HG02938 (cell line): ENCODE measurements around the gene TIPIN.
A peak's percentile ranks its signal among the peaks of the same experiment; 100 is the strongest.
"Not testable (repeated sequence)": the region's sequence is repeated elsewhere in the genome, so short reads cannot be mapped to it uniquely, and the experiment has no call there.

Experiments
- ATAC-seq: cut with Tn5 transposase; IDR thresholded peaks from one replicate; pipeline ENCODE4 v1.9.1; 2021; ENCODE audit warnings: mild to moderate bottlenecking, moderate library complexity; ENCODE audit not compliant: unreplicated experiment

Gene TIPIN

DNA sequence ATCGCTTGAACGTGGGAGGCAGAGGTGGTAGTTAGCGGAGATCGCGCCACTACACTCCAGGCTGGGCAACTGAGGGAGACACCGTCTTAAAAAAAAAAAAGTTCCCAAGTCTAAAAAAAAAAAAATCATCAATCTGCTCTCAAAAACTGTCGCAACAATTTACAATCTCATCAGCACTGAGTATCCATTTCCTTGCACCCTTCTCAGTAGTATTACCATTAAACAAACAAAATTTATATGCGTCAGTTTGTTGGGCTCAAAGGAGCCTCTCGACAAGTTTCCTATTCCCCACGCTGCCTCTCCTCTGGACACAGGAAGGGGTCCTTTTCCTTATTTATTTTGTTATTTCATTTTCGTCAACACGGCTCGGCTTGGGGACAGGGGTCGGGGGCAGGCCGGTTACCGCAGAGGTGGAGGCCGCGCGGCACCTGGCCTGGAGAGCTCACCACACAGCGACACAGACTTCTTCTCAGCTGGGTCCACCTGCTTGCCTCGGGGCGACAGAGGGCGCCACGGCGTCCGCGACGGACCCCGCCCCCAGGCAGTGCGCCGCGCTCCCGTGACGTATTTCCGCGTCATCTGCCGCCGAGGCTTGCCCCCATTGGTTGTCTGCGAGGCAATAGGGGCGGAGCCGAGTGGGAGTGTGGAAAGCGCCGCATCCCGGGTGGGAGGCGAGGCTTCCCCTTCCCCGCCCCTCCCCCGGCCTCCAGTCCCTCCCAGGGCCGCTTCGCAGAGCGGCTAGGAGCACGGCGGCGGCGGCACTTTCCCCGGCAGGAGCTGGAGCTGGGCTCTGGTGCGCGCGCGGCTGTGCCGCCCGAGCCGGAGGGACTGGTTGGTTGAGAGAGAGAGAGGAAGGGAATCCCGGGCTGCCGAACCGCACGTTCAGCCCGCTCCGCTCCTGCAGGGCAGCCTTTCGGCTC lies 30.0 kb upstream of the TIPIN start, which contains the start of gene MAP2K1:
MAP2K1 (plus strand) TSS at position 709 of the 920 bp plus-strand sequence. CDS start 436 bp downstream, outside the sequence.
- peak; percentile 70 for ATAC-seq

DNA sequence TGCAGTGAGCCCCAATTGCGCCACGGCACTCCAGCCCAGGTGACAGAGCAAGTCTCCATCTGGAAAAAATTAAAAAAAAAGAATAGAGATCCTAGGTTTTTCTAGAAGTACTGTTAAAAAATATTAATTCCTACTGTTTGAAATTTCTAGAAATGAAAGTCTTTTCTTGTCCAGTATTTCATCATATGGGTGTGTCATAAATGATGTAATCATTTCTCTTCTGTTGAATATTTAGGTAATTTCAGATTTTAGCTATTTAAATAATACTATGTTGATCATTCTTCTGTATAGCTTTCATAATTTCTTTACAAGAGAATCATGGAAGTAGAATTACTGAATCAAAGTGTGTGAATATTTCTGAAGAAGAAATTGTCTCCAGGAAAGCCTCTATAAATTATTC lies 24.9 kb upstream of the TIPIN start:
- not testable (repeated sequence) for ATAC-seq

DNA sequence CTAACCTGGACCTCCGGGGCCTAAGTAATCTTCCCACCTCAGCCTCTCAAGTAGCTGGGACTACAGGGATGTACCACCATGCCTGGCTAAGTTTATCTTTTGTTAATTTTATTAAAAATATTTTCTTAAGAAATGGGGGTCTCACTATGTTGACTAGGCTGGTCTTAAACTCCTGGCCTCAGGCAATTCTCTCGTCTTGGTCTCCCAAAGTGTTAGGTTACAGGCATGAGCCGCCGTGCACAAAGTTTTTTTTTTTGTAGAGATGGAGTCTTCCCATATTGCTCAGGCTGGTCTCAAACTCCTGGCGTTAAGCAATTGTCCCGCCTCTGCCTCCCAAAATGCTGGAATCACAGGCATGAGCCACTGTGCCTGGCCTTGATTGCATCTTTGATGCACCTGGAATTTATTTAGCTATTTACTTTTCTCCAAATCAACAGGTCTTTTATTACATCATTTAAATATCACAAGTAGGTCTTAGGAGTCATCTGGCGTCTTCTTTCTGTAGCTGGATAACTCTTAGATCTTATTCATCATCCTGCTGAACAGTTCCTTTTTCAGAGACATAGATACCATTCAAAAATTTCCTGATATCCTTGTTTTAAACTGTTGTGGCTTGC lies 22.4 kb upstream of the TIPIN start:
- ATAC-seq: no peak

DNA sequence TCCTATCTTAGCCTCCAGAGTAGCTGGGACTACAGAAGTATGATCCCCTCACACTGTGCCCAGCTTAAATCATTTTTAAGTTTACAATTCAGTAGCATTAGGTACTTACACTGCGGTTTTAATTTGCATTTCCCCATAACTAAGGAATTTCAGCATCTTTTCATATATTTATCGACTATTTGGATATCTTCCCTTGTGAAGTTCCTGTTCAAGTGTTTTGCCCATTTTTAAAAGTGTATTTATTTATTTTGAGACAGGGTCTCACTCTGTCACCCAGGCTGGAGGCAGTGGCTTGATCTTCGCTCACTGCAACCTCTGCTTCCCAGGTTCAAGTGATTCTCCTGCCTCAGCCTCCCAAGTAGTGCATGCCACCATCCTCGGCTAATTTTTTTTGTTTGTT lies 17.7 kb upstream of the TIPIN start:
- no peak for ATAC-seq

DNA sequence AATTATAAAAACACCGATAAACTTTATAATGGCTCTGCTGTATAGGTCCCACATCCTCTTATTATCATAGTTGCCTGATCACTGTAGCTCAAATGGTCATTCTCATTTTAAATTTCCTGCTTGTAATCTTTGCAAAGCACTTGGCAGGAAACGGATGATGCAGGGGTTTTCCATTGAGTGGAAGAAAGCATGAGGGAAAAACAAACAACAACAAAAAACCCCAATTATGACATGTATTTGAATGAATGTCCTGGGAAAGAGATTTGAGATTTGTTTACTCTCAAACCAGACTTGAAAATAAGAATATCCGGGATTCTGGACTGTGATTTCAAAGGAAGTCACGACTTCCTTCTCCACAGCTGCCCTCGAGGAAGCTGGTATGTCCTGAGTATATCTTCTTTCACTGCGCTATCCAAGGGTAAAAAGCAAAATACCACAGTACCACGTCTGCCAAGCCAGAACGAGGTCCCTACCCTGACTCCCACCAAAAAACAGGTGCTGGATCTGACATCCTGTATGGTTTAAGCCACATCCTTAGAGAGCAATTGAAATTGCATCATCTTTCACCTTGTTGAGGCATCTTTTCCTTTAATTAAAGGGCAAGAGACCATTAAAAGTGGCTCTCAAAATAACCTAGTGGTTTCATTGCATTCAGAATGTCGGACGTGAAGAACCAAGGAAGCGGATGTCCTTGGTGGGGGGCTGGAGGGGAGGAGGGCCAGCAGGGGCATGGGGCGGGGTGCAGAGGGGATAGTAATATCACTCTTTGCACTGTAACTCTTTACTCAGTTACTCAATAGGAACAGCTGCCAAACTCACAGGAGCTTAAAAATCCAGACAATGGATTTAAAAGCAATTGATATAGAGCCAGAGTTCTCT lies 13.5 kb upstream of the TIPIN start:
- ATAC-seq: no peak

DNA sequence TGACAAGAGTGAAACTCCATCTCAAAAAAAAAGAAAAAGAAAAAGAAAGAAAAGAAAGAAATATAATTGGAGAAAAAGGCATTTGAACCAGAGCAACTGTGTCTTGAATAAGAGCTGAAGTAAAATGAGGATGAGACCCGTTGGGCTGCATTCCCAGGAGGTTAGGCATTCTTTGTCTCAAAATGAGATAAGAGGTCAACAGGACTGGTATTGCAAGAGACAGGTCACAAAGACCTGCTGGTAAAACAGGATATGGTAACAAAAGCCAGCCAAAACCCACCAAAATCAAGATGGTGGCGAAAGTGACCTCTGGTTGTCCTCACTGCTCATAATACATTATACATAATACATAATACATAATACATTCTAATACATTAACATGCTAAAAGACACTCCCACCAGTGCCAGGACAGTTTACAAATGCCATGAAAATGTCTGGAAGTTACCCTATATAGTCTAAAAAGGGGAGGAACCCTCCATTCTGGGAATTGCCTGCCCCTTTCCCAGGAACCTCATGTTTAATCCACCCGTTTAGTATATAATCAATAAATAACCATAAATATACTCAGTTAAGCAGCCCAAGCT lies 8.6 kb upstream of the TIPIN start:
- ATAC-seq: no peak

DNA sequence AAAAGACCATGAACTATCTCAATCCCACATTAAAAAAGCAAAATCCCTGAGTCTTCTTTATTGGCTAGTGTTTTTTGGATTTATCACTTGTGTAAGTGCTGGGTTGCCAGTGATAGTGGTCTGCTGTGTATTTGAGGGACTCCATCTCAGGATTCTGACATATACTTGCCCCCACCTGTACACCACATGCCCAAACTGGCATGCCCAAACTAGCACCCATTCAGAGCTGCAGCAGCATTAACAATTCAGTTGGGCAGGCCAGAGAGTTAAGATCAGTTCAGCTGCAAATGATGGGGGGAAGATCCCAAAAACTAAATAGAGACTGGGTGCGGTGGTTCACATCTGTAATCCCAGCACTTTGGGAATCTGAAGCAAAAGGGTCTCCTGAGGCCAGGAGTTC lies 6.3 kb upstream of the TIPIN start:
- ATAC-seq: no peak

DNA sequence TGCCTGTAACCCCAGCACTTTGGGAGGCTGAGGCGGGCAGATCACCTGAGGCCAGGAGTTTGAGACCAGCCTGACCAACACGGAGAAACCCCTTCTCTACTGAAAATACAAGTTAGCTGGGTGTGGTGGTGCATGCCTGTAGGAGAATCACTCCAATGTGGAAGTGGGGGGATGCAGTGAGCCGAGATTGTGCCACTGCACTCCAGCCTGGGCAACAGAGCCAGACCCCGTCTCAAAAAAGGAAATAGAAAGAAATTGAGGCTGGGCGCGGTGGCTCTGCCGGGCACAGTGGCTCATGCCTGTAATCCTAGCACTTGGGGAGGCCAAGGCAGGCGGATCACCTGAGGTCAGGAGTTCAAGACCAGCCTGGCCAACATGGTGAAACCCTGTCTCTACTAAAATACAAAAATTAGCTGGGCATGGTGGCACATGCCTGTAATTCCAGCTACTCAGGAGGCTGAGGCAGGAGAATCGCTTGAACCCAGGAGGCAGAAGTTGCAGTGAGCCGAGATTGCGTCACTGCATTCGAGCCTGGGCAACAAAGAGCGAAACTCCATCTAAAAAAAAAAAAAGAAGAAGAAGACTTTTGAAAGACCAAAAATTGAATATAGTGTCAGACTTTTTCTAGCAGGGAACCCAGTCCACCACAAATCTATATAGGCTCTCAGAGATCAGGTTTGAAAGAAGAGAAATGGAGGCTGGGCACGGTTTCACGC lies 5.4 kb upstream of the TIPIN start:
- not testable (repeated sequence) for ATAC-seq

DNA sequence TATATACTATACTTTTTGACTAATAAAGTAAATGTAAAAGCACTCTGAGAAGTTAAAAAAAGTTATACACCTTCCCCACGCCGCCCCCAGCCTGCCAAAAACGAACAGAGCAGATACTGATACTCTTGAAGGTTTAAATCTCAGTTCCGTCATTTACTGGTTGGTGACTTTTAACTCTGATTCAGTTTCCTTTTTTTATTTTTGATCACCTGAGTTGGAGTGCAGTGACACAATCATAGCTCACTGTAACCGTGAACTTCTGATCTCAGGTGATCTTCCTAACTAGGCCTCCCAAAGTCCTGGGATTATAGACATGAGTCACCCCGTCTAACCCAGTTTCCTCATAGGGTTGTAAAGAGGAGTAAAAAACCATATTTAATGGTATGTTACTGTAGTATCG lies 3.3 kb upstream of the TIPIN start:
- no peak for ATAC-seq

DNA sequence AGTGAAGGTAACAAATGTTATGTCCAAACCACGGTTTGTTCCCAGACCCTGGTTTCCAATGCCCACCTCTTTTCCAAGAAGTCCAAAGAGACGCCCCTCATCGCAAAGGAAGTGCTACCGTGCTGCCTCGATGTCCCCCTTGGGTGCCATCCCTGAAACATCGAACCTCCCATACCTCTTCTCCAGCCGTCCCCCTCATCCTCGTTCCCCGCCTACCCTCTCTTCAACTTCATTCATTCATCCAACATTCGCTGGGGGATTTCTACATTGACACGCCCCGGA lies 467 bp downstream of the TIPIN start:
- no peak for ATAC-seq

DNA sequence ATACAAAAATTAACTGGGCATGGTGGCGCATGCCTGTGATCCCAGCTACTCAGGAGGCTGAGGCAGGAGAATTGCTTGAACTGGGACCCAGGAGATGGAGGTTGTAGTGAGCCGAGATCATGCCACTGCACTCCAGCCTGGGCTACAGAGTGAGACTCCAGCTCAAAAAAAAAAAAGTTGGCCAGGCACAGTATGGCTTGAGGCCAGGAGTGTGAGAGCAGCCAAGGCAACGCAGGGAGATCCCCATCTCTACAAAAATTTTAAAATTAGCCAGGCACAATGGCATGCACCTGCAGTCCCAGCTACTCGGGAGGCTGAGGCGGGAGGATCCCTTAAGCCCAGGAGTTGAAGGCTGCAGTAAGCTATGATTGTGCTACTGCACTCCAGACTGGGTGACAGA lies 8.0 kb downstream of the TIPIN start:
- not testable (repeated sequence) for ATAC-seq

DNA sequence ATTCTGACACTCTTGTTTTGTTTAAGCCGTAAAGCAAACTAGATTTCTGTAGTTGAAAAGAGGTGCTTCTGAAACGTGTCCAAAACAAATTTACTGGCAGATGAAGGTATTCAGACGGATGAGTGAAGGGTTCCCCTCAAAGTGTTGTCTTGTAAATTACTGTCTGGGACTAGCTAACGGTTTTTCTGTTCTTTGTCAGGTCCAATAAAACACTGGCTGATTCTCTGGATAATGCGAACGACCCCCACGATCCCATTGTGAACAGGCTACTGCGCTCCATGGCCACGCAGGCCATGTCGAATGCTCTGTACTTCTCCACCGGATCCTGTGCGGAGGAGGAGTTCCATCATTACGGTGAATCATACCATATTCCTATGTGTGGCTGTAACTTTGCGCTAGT lies 27.7 kb downstream of the TIPIN start:
- no peak for ATAC-seq

DNA sequence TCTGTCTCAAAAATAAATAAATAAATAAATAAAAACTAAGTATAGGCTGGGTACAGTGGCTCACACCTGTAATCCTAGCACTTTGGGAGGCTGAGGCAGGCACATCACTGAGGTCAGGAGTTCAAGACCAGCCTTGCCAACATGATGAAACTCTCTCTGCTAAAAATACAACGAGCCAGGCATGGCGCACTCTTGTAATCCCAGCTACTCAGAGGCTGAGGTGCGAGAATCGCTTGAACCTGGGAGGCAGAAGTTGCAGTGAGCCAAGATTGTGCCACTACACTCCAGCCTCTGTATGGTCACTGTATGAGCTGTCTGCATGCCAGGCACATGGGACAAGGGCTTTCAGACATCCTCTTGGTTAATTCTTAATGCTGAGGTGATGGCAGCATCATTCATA lies 28.7 kb downstream of the TIPIN start:
- no peak for ATAC-seq

DNA sequence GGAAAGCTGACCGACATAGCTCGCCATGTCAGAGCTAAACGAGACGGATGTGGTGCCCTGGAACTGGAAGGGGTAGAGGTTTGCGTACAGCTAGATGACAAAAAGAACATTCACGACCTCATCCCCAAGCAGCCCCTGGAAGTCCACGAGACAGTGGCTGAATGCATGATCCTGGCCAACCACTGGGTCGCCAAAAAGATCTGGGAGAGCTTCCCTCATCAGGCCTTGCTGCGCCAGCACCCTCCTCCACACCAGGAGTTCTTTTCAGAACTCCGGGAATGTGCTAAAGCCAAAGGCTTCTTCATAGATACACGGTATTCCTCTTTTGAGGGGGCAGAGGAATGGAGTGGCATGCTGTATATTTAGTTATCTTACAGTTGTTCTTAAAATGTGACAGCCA lies 30.4 kb downstream of the TIPIN start:
- ATAC-seq: no peak

DNA sequence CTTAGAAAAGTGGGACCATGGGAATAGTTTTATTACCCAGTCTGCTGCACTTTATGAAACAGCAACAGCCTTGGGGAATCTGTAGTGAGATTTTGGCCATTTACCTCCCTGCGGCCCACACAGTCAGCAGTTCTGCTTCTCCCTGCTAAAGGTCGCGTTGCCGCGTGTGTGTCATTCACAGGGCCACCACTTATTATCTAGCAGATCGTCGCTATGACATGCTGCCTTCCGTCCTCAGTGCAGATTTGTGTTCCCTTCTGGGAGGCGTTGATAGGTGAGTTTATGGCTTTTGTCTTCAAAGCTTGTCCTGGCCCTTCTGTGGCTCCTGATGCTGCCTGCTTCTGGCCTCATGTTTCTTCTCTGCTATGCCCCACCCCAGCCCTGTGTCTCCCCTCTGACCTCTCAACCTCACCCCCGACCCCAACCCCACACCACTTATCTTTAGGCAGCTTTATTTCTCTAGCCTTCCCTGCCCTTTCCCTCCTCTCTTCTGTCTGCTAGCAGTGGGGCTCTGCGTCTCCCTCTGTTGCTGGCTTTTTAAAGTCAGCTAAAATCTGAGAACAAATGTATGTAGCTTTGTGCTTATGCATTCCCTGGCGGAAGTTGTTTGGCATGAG lies 33.1 kb downstream of the TIPIN start:
- ATAC-seq: no peak

DNA sequence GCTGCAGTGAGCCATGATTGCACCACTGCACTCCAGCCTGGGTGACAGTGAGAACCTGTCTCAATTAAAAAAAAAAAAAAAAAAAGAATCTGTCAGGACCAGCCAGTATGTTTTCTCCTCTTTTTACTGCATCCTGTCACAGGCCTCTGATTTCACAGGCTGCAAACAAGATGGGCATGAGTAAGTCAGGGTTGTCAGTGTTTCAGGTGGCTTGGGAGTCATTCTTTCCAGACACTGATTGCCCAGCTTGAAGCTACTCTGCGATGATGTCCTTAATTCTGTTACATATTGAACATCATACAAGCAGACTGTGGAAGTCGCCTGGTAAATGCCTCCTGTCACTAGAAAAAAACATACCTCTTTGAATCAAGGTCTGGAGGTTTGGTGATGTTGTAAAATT lies 44.3 kb downstream of the TIPIN start:
- no peak for ATAC-seq

DNA sequence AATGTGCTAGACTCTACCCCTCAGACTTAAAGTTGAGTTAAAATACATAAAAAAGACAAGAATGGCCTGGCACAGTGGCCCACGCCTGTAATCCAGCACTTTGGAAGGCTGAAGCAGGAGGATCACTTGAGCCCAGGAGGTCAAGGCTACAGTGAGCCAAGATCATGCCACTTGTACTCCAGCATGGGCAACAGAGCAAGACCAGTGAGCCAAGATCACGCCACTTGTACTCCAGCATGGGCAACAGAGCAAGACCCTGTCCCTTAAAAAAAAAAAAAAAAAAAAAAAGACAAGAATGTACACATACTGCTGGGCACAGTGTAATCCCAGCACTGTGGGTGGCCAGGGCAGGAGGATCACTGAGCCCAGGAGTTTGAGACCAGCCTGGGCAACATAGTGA lies 45.7 kb downstream of the TIPIN start:
- no peak for ATAC-seq

DNA sequence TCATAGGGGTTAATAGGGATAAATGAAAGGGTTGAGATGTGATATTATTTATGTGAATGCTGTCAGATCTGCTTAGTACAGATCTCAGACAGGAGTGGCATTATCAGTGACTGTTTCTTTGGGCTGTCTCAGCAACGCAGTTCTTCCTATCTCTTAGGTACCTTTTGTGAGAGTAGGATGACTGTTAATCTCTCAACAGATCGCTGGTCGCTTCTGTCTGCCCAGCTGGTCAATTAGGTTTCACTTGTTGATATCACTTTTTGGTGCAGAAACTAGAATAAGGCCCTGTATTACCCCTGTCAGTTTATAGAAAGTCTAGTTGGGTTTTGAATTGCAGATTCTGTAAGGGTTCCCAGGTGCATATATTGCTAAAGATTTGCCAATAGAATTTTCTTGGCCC lies 46.7 kb downstream of the TIPIN start:
- no peak for ATAC-seq

DNA sequence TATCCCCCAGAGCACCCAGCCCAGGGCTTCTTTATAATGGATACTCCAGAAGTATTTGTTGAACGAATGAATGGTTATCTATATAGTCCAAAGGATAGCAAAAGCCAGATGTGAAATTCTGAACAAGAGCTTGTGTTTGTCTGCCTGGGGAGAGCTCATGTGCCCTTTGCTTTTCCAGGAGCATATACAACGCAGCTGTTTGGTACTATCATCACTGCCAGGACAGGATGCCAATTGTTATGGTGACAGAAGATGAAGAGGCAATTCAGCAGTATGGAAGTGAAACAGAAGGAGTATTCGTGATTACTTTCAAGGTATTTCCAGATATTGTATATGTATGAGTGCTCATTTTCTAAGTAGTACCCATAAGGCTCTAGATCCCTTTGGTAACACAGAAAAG lies 48.0 kb downstream of the TIPIN start:
- no peak for ATAC-seq

DNA sequence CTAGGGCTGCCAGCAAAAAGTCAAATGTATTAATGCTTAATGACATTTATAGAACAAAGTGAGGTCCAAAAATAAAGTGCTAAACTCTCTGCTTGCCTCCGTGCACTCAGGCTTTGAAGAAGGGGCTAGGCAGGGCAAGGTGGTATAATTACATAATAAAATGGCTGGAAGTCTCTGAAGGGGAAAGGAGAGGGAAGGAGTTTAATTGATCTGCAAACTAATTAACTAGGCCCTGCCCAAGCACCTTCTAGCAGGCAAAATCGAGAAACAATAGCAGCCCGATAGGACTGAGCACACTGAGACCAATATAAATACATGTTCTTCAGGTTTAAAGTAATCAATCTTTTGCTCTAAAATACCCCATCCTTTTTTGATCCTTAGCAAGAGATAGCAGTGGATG lies 50.1 kb downstream of the TIPIN start:
- no peak for ATAC-seq
